IPS-15b (cell line): ENCODE data around the gene SYCP3.

Experiments used
- H3K27me3 ChIP-seq: one replicate; pipeline ENCODE4 v1.6.1; 2013; ENCODE audit warnings: low read length; ENCODE audit not compliant: control insufficient read depth, insufficient read depth
- H3K36me3 ChIP-seq: one replicate; pipeline ENCODE4 v1.6.1; 2013; ENCODE audit warnings: low read length; ENCODE audit not compliant: control insufficient read depth, insufficient read depth
- H3K4me1 ChIP-seq: one replicate; pipeline ENCODE4 v1.6.1; 2013; ENCODE audit warnings: mild to moderate bottlenecking, low read length; ENCODE audit not compliant: control insufficient read depth, insufficient read depth
- H3K4me3 ChIP-seq: one replicate; pipeline ENCODE4 v1.5.1; 2013; ENCODE audit warnings: low read depth, low read length
- H3K9ac ChIP-seq: one replicate; pipeline ENCODE4 v1.6.1; 2013; ENCODE audit warnings: low read depth, mild to moderate bottlenecking, low read length
- H3K9me3 ChIP-seq: one replicate; pipeline ENCODE4 v1.6.1; 2013; ENCODE audit warnings: mild to moderate bottlenecking, low read length; ENCODE audit not compliant: control insufficient read depth, insufficient read depth

Gene SYCP3

DNA sequence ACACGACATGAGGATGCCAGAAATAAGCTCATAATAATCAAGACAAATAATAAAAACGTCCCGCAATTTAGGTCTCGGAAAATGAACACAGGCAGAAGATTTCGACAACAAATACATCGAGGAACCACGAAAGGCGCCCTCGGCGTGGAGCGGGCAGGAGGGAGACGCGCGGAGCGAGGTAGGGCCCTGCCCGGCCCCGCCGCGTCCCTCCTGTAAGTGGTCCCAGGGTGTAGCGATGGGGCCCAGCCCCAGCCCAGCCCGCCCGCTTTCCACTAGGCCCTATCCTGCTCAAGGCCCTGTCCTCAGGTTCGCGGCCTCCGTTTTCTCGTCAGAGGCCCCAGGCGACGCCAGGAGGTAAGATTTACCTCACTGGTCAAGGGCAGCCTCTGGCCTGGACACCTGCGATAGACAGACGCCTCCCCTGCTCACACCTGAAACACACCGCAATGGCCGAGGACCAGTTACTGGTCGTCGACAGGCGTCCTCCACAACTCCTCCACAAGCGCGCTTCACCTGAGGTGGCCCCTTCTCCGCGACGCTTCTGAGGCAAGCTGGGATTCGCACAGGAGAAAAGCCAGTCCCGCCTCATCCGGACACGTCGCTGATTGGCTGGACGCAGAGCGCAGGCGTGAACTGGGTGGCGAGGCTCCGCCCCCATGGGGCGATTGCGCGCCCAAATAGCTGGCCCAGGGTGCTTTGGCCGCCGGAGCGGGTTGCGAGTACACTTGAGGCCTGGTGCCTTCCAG is at the start of gene SYCP3:
Gene SYCP3, minus strand, starts transcription at position 543 of the 746 bp plus-strand sequence. CDS start 1,527 bp downstream, outside the sequence.
- Histone ChIP-seq H3K36me3 (peaks cover 2% of the 10 kb centered on the region), H3K9me3 (no peaks in the 10 kb centered on the region), H3K9ac (no peak within 1 kb of the TSS), H3K27me3 (no peaks in the 10 kb centered on the region), H3K4me1 (no peaks in the 10 kb centered on the region), H3K4me3 (no peak within 1 kb of the TSS)

DNA sequence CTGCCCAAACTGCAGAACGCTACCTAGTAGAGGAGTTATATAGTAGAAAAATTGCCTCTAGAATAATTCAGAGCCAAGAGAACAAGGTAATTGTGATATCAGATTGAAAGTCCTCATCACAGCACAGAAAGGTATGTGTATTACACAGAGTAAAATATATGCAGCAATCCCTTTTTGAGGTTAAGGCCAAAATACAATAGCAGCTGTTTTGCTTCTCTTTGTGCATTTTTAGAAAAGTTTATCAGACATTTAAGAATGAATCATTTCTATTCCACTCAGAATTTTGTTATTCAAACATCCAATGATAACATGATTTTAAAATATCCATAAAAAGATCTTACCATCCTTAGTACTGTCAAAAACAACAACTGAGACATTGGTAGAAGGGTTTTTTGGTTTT is 46.4 kb upstream of the SYCP3 start:
- Histone ChIP-seq H3K9ac (no peak overlapping the region), H3K4me3 (no peak overlapping the region), H3K36me3 (peaks cover 5% of the 10 kb centered on the region), H3K27me3 (no peaks in the 10 kb centered on the region), H3K9me3 (no peaks in the 10 kb centered on the region), H3K4me1 (no peaks in the 10 kb centered on the region)

GRCh38 chr12:101784376-101784775 is 45.1 kb upstream of the SYCP3 start:
- Histone ChIP-seq H3K4me1 (no peaks in the 10 kb centered on the region), H3K9ac (no peak overlapping the region), H3K9me3 (no peaks in the 10 kb centered on the region), H3K36me3 (peaks cover 5% of the 10 kb centered on the region), H3K4me3 (no peak overlapping the region), H3K27me3 (no peaks in the 10 kb centered on the region)

DNA sequence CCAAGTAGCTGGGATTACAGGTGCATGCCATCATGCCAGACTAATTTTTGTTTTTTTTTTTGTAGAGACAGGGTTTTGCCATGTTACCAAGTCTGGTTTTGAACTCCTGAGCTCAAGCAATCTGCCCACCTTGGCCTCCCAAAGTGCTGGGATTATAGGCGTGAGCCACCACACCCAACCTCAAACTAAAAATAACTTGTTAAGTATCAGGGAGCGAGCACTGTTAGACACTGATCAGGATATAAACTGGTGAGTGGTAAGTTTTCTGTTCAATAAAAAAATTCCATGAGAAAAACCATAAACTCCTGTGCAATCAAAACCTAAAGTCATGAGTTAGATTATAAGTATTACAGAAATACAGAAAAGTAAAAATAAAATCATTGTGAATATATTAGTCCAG is 44.6 kb upstream of the SYCP3 start:
- Histone ChIP-seq H3K9ac (no peak overlapping the region), H3K36me3 (no peaks in the 10 kb centered on the region), H3K27me3 (no peaks in the 10 kb centered on the region), H3K4me3 (no peak overlapping the region), H3K9me3 (no peaks in the 10 kb centered on the region), H3K4me1 (no peaks in the 10 kb centered on the region)

DNA sequence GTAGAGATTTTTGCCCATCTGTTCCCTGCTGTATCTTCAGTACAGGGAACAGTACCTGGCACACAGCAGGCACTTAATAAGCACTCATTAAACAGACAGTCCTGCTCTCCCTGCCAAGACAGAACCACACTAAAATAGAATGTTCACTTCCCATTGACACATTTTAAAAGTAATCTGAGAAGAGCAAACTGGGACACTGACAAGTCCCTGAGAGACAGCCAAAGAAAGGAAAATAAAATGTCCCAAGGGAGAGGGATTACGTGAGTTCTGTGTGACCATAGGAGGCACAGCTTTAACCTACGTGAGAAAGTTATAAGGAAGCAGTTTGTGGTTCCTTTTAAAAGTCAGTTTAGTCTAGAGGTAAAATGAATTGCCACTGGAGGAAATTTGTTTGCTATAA is 43.9 kb upstream of the SYCP3 start:
- no peak overlapping the region for H3K4me3 ChIP-seq
- H3K4me1 ChIP-seq, result no peaks in the 10 kb centered on the region
- H3K9me3 ChIP-seq, result no peaks in the 10 kb centered on the region
- no peaks in the 10 kb centered on the region for H3K27me3 ChIP-seq
- no peaks in the 10 kb centered on the region for H3K36me3 ChIP-seq
- H3K9ac ChIP-seq, result no peak overlapping the region

GRCh38 chr12:101782273-101782731 is 43.0 kb upstream of the SYCP3 start:
- Histone ChIP-seq H3K9me3 (no peaks in the 10 kb centered on the region), H3K4me3 (no peak overlapping the region), H3K36me3 (no peaks in the 10 kb centered on the region), H3K9ac (no peak overlapping the region), H3K27me3 (no peaks in the 10 kb centered on the region), H3K4me1 (no peaks in the 10 kb centered on the region)

DNA sequence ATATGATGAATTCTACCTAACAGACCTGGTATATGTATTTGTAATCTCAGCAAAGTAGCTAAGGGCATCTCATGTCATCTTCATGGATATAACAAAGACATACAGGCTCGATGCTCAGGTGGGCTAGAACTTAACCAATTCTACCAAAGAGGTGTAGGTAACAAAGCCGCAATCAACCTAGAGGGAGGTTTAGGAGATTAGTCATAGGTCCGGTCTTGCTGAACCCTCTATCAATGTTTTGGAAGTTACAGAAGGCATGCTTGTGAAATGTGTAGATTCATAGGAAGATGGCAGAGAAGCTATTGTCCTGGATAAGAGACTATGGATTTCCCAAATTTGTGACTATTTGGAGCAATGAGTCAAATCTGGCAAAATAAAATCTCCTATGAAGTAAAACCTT is 42.6 kb upstream of the SYCP3 start:
- Histone ChIP-seq H3K9me3 (no peaks in the 10 kb centered on the region), H3K9ac (no peak overlapping the region), H3K36me3 (peaks cover 4% of the 10 kb centered on the region), H3K4me3 (no peak overlapping the region), H3K4me1 (no peaks in the 10 kb centered on the region), H3K27me3 (no peaks in the 10 kb centered on the region)

- no peak overlapping the region for H3K9ac ChIP-seq
- H3K36me3 ChIP-seq, result peaks cover 5% of the 10 kb centered on the region
- H3K4me3 ChIP-seq, result no peak overlapping the region
- no peaks in the 10 kb centered on the region for H3K27me3 ChIP-seq
- H3K9me3 ChIP-seq, result no peaks in the 10 kb centered on the region
- H3K4me1 ChIP-seq, result no peaks in the 10 kb centered on the region
Observed at GRCh38 chr12:101780599-101780998, 41.3 kb upstream of the SYCP3 start.

DNA sequence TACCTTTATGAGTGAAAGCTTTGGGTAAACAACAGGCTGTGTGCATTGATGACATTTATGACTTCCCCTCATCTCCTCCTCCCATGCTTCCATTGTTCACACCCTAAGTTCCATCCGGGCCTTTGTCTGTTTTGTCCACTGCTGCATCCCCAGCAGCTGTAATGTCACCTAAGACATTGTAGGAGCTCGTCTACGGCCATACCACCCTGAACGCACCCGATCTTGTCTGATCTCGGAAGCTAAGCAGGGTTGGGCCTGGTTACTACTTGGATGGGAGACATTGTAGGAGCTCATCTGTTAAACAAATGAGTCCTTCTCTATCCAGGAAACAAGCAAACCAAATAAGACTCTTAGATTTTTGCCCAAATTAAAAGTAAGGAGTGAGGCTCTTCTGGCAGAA is 40.4 kb upstream of the SYCP3 start:
- peaks cover 5% of the 10 kb centered on the region for H3K36me3 ChIP-seq
- no peaks in the 10 kb centered on the region for H3K27me3 ChIP-seq
- no peak overlapping the region for H3K9ac ChIP-seq
- H3K4me1 ChIP-seq, result no peaks in the 10 kb centered on the region
- H3K9me3 ChIP-seq, result no peaks in the 10 kb centered on the region
- no peak overlapping the region for H3K4me3 ChIP-seq

DNA sequence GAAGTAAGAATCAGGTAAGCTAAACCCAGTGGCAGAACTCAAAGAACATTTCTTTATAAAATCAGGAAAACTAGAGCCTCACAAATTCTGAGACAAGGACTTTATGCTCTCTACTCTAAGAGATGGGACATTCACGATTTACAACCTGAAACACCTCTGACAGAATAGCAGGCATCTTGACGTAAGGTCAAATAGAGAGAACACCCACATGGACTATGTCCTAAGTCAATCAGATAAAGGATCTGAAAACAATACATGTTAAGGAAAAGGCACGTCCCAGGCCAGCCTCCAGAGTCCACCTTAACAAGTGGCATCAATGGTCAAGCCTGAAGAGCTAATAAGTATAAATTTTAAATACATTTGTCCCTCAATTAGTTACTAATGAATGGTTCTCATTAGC is 39.9 kb upstream of the SYCP3 start:
- H3K4me3 ChIP-seq, result no peak overlapping the region
- H3K9me3 ChIP-seq, result no peaks in the 10 kb centered on the region
- no peaks in the 10 kb centered on the region for H3K27me3 ChIP-seq
- no peak overlapping the region for H3K9ac ChIP-seq
- no peaks in the 10 kb centered on the region for H3K4me1 ChIP-seq
- H3K36me3 ChIP-seq, result peaks cover 5% of the 10 kb centered on the region

GRCh38 chr12:101777978-101778377 is 38.7 kb upstream of the SYCP3 start:
- Histone ChIP-seq H3K4me1 (no peaks in the 10 kb centered on the region), H3K9ac (no peak overlapping the region)

DNA sequence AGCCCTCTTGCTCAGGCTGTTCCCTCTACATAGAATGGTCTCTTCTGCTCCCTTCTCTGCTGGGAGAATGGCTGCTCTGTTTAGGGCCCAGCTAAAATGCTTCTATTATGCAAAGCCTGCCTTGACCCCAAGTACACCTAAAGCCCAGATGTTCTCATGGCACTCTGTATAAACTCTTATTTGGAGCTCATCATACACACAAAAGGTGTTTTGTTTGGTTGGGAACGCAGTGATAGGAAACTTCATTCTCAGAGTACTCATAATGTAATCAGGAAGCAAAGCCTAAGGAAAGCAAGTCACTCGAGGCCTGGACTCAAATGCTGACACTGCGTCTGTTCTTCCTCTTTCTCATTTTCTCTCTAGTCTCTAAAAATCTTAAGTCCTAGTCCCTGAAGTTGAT is 38.2 kb upstream of the SYCP3 start:
- no peaks in the 10 kb centered on the region for H3K9me3 ChIP-seq
- no peaks in the 10 kb centered on the region for H3K27me3 ChIP-seq
- H3K4me1 ChIP-seq, result no peaks in the 10 kb centered on the region
- no peak overlapping the region for H3K9ac ChIP-seq
- no peak overlapping the region for H3K4me3 ChIP-seq
- peaks cover 5% of the 10 kb centered on the region for H3K36me3 ChIP-seq

More at GRCh38 chr12:101777978-101778377, 38.7 kb upstream of the SYCP3 start:
- Histone ChIP-seq H3K9me3 (no peaks in the 10 kb centered on the region), H3K4me3 (no peak overlapping the region), H3K36me3 (peaks cover 5% of the 10 kb centered on the region), H3K27me3 (no peaks in the 10 kb centered on the region)
